Measurements from ENCODE around the gene PIAS3. TPM values are rescaled to one million over a fixed set of nuclear protein-coding genes. Genes with fewer than 3 reads are reported as not detected.
A peak's percentile ranks its signal among the peaks of the same experiment; 100 is the strongest.

The PIAS3 gene
- total RNA-seq, 6 donors from 2014 or later, result 23.0 to 71.2 (median 29.5) TPM

DNA sequence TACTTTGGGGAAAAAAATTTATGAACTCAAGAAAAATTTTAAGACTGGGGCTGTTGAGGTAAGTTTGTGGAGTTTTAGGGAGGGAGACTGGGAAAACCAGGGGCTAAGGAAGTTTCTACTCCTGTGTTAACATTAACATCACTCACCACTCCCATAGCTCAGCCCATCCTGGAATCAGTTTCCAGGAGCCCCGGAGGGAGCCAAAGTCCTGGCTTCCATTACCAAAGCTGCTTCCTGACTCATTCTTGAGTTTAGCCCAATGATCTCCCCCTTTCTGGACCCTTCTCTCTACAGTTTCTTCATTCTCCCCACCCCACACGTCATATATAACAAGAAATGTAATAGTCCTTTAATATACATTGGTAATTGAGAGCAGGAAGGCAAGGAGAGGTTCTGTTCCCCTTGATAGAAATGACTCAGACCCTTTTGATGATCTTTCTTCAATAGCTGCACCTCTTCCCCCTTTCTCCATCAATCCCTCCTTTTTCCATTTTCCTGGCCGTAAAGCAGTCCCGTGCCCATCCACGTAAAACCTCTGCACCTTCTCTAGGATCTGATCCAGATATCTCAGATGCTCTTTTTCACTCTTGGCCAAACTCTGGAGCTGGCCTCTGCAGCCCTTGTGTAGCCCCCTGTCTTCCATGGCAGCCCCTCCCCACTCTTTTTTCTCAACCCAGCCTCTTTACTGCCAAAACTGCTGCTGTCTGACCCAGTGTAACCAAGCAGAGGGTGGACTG lies 4.6 kb upstream of the PIAS3 start:
- no peak for ATAC-seq (ENCODE audit: low FRiP score in 2 of 2)
- Histone ChIP-seq H3K36me3 (no peaks in the 10 kb centered on the region), H3K27ac (no peak overlapping the region), H3K4me3 (no peak overlapping the region), H3K4me1 (peaks cover 5 to 6% (median 5%) of the 10 kb centered on the region in 4 donors), H3K27me3 (no peaks in the 10 kb centered on the region), H3K9me3 (no peaks in the 10 kb centered on the region)
- no peak for DNase-seq
- 82 to 84% methylated on average over 5 of the region's 5 CpGs for whole genome bisulfite sequencing, 2 donors
- TF ChIP-seq EP300 (IDR thresholded peaks at IDR 0.05) (no peak), POLR2A (IDR thresholded peaks at IDR 0.05) (no peak), POLR2AphosphoS5 (IDR thresholded peaks at IDR 0.05) (no peak)
- TF ChIP-seq, protein P1, sequence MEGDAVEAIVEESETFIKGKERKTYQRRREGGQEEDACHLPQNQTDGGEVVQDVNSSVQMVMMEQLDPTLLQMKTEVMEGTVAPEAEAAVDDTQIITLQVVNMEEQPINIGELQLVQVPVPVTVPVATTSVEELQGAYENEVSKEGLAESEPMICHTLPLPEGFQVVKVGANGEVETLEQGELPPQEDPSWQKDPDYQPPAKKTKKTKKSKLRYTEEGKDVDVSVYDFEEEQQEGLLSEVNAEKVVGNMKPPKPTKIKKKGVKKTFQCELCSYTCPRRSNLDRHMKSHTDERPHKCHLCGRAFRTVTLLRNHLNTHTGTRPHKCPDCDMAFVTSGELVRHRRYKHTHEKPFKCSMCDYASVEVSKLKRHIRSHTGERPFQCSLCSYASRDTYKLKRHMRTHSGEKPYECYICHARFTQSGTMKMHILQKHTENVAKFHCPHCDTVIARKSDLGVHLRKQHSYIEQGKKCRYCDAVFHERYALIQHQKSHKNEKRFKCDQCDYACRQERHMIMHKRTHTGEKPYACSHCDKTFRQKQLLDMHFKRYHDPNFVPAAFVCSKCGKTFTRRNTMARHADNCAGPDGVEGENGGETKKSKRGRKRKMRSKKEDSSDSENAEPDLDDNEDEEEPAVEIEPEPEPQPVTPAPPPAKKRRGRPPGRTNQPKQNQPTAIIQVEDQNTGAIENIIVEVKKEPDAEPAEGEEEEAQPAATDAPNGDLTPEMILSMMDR (IDR thresholded peaks at IDR 0.05), result no peak

DNA sequence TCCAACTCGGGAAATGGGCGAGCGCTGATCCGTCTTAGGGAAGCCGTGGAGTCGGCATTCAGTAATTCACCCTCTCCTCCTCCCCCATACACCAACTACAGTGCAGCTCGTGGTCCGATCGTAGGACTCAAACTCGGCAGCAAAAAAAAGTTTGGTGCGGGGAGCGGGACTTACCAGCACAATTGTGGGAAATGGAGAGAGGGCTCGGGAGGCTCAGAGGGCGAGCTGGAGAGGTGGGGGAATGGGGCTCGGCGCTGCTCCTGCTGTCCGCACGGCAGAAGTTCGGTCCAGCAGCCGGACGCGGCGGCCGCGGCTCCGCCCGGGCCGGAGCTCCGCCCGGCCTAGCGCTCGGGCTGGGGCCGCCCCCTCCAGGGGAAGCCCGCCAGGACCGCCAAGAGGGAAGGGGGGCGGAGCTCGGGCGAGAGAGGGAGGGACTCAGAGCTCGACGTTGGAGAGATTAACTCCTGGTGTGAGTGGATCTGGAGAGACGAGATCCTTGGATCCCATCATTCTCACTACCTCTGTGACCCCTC lies 676 bp upstream of the PIAS3 start:
- Histone ChIP-seq H3K27me3 (no peaks in the 10 kb centered on the region), H3K9me3 (no peaks in the 10 kb centered on the region), H3K4me3 (peak overlapping the region; percentile 71 to 93 (median 89)), H3K36me3 (peaks cover 4 to 27% (median 24%) of the 10 kb centered on the region in 4 donors), H3K27ac (peak overlapping the region; percentile 85 to 96 (median 94)), H3K4me1 (peaks cover 12 to 17% (median 15%) of the 10 kb centered on the region in 4 donors)
- peak; percentile 92 to 96 for DNase-seq
- peak; percentile 94 for ATAC-seq (ENCODE audit: low FRiP score in 2 of 2)
- 0% methylated on average over 26 to 41 of the region's 41 CpGs for WGBS, 2 donors
- TF ChIP-seq POLR2AphosphoS5 (IDR thresholded peaks at IDR 0.05) (peak; percentile 17 to 83), EP300 (IDR thresholded peaks at IDR 0.05) (no peak), POLR2A (IDR thresholded peaks at IDR 0.05) (peak in 3 of 4 donors; percentile 60 to 84 (median 80))
- TF ChIP-seq, protein P1 (IDR thresholded peaks at IDR 0.05), result peak in 5 of 6 experiments; percentile 17 to 47 (median 26)

DNA sequence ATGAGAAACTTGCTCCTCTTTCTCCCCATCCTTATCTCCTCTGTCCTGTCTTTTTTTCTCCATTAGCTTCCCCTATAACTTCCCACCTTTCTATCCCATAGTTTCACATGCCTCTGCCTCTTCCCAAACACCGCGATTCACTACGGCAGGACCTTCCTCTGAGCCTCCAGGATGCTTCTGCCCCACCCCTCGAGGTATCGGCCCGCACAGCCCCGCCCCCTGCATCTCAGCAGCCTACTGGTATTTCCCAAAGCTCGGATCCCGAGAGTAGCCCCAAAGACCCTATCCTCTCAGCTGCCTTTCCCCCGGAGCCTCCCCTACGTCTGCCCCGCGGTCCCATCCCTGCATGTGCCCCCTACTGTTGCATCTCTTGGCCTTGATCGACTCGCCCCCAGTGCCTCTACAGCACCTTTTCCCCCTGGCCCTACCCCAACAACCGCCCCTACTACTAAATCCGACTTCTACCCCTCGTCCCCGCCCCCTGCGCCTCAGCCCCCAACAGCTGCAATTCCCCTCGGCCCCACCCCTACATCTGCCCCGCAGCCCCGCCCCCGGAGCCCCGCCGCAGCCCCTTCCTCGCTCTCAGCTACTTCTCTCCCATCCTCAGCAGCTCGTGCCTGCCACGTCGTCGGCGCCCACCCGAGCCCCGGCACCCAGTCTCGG lies 512 bp downstream of the PIAS3 start:
- Histone ChIP-seq H3K36me3 (peaks cover 9 to 37% (median 36%) of the 10 kb centered on the region in 4 donors), H3K27ac (peak overlapping the region; percentile 85 to 96 (median 94)), H3K9me3 (no peaks in the 10 kb centered on the region), H3K4me3 (peak overlapping the region; percentile 71 to 93 (median 89)), H3K4me1 (peaks cover 12 to 17% (median 15%) of the 10 kb centered on the region in 4 donors), H3K27me3 (no peaks in the 10 kb centered on the region)
- no peak for TF ChIP-seq POLR2AphosphoS5 (IDR thresholded peaks at IDR 0.05)
- ATAC-seq (ENCODE audit: low FRiP score in 2 of 2) (peak; percentile 19 to 49), DNase-seq (peak; percentile 55 to 88)
- 1 to 3% methylated on average over 22 to 24 of the region's 35 CpGs for WGBS, 2 donors

DNA sequence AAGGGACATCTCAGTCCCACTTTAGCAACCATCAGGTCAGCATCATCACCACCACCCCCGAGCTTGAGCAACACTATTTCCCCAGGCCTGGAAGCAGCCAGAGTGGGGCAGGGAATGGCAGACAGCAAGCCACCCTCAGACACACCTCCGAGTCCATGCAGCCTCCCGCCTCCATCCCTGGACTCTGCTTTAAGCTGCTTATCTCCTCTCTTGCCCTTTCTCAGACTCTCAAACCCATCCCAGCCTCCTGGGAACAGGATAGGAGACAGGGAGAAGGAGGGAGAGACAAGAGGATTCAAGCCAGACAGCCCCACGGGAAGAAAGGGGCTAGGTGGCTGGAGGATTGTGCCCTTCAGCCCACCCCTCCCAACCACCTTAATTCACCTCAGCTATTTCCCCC lies 1.7 kb downstream of the PIAS3 start:
- ATAC-seq (ENCODE audit: low FRiP score in 2 of 2), result no peak
- no peak overlapping the region for H3K27ac ChIP-seq

More for the DNA sequence above, 1.7 kb downstream of the PIAS3 start:
- H3K4me1 ChIP-seq, result peaks cover 12 to 17% (median 15%) of the 10 kb centered on the region in 4 donors
- no peak for TF ChIP-seq POLR2AphosphoS5 (IDR thresholded peaks at IDR 0.05)
- TF ChIP-seq, protein P1 (IDR thresholded peaks at IDR 0.05), result no peak
- TF ChIP-seq POLR2A (IDR thresholded peaks at IDR 0.05), result no peak
- no peak for TF ChIP-seq EP300 (IDR thresholded peaks at IDR 0.05)
- H3K9me3 ChIP-seq, result no peaks in the 10 kb centered on the region
- H3K4me3 ChIP-seq, result no peak overlapping the region
- no peaks in the 10 kb centered on the region for H3K27me3 ChIP-seq
- no peak for DNase-seq
- peaks cover 9 to 49% (median 46%) of the 10 kb centered on the region in 4 donors for H3K36me3 ChIP-seq
- 71 to 91% methylated on average over 3 to 4 of the region's 4 CpGs for WGBS, 2 donors

Measured in upper lobe of left lung (tissue), 6 donors.